Measurements from ENCODE around the gene PM20D1. TPM values are rescaled to one million over a fixed set of nuclear protein-coding genes. Genes with fewer than 3 reads are reported as not detected.

PM20D1 gene
- polyA plus RNA-seq, 1 donor from 2014 or later = not detected

- peaks cover 7% of the 10 kb centered on the region for H3K36me3 ChIP-seq (ENCODE audit: insufficient read depth, low read length)
- no peak overlapping the region for H3K9ac ChIP-seq (ENCODE audit: low read length)
- no peak overlapping the region for H3K4me3 ChIP-seq (ENCODE audit: low read length)
- no peak for TF ChIP-seq RAD21 (conservative IDR thresholded peaks at IDR 0.05)
- TF ChIP-seq, protein P1, sequence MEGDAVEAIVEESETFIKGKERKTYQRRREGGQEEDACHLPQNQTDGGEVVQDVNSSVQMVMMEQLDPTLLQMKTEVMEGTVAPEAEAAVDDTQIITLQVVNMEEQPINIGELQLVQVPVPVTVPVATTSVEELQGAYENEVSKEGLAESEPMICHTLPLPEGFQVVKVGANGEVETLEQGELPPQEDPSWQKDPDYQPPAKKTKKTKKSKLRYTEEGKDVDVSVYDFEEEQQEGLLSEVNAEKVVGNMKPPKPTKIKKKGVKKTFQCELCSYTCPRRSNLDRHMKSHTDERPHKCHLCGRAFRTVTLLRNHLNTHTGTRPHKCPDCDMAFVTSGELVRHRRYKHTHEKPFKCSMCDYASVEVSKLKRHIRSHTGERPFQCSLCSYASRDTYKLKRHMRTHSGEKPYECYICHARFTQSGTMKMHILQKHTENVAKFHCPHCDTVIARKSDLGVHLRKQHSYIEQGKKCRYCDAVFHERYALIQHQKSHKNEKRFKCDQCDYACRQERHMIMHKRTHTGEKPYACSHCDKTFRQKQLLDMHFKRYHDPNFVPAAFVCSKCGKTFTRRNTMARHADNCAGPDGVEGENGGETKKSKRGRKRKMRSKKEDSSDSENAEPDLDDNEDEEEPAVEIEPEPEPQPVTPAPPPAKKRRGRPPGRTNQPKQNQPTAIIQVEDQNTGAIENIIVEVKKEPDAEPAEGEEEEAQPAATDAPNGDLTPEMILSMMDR (IDR thresholded peaks at IDR 0.05; ENCODE audit: poor library complexity, severe bottlenecking) = no peak
- no peak for TF ChIP-seq EP300 (conservative IDR thresholded peaks at IDR 0.05; ENCODE audit: poor library complexity, severe bottlenecking)
- TF ChIP-seq POLR2AphosphoS5 (IDR thresholded peaks at IDR 0.05) = no peak
- TF ChIP-seq, protein P2, sequence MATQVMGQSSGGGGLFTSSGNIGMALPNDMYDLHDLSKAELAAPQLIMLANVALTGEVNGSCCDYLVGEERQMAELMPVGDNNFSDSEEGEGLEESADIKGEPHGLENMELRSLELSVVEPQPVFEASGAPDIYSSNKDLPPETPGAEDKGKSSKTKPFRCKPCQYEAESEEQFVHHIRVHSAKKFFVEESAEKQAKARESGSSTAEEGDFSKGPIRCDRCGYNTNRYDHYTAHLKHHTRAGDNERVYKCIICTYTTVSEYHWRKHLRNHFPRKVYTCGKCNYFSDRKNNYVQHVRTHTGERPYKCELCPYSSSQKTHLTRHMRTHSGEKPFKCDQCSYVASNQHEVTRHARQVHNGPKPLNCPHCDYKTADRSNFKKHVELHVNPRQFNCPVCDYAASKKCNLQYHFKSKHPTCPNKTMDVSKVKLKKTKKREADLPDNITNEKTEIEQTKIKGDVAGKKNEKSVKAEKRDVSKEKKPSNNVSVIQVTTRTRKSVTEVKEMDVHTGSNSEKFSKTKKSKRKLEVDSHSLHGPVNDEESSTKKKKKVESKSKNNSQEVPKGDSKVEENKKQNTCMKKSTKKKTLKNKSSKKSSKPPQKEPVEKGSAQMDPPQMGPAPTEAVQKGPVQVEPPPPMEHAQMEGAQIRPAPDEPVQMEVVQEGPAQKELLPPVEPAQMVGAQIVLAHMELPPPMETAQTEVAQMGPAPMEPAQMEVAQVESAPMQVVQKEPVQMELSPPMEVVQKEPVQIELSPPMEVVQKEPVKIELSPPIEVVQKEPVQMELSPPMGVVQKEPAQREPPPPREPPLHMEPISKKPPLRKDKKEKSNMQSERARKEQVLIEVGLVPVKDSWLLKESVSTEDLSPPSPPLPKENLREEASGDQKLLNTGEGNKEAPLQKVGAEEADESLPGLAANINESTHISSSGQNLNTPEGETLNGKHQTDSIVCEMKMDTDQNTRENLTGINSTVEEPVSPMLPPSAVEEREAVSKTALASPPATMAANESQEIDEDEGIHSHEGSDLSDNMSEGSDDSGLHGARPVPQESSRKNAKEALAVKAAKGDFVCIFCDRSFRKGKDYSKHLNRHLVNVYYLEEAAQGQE (IDR thresholded peaks at IDR 0.05; ENCODE audit: borderline replicate concordance) = no peak
- no peak for TF ChIP-seq TAF1 (IDR thresholded peaks at IDR 0.05; ENCODE audit: low read depth)
- no peak for TF ChIP-seq MXI1 (conservative IDR thresholded peaks at IDR 0.05; ENCODE audit: poor library complexity, severe bottlenecking)
- TF ChIP-seq EZH2 (IDR thresholded peaks at IDR 0.05; ENCODE audit: borderline replicate concordance, insufficient read depth, low read length, poor library complexity, severe bottlenecking) = no peak
- TF ChIP-seq SMC3 (conservative IDR thresholded peaks at IDR 0.05; ENCODE audit: poor library complexity) = no peak
- no peak overlapping the region for H3K4me2 ChIP-seq (ENCODE audit: low read length)
- no peak overlapping the region for H3K27ac ChIP-seq (ENCODE audit: low read length)
- H3K9me2 ChIP-seq (ENCODE audit: insufficient read depth, low read length) = no peaks in the 10 kb centered on the region
- H4K20me1 ChIP-seq (ENCODE audit: insufficient read depth) = no peaks in the 10 kb centered on the region
- no peak overlapping the region for H2AFZ ChIP-seq (ENCODE audit: low read depth, low read length)
- no peaks in the 10 kb centered on the region for H3K79me2 ChIP-seq (replicated peaks; ENCODE audit: insufficient read depth, low read length)
- no peaks in the 10 kb centered on the region for H3F3A ChIP-seq (ENCODE audit: insufficient read depth, low read length, poor library complexity, severe bottlenecking)
- H3K9me3 ChIP-seq (ENCODE audit: low read length) = no peaks in the 10 kb centered on the region
- no peaks in the 10 kb centered on the region for H3K27me3 ChIP-seq (ENCODE audit: insufficient read depth, low read depth, low read length)
These were observed 49.5 kb downstream of the PM20D1 start for GRCh38 chr1:205800427-205800826.

DNA sequence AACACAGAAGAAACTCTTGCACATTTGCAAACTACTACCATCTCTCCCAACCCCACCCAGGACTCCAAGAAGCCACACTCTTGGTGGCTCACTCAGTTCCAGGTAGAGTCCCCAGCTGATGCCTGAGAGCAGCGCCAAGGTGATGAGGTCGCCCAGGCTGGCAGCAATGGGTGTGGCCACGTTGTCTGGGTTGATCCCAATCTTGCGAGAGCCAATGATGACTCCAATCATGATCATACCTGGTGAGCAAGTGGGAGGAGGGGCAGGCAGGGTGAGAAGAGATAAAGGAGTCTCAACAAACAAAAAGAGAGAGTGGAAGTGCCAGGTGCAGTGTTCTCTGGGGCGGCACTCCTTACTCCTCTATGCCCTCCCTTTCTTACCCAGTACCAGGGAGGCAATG, 51.4 kb downstream of the PM20D1 start:
- Histone ChIP-seq H3K27me3 (ENCODE audit: insufficient read depth, low read depth, low read length) (no peaks in the 10 kb centered on the region), H3K9me3 (ENCODE audit: low read length) (no peaks in the 10 kb centered on the region), H3K9ac (ENCODE audit: low read length) (no peak overlapping the region), H4K20me1 (ENCODE audit: insufficient read depth) (no peaks in the 10 kb centered on the region), H3K27ac (ENCODE audit: low read length) (no peak overlapping the region), H3K36me3 (ENCODE audit: insufficient read depth, low read length) (peaks cover 7% of the 10 kb centered on the region), H3K4me3 (ENCODE audit: low read length) (no peak overlapping the region), H3K9me2 (ENCODE audit: insufficient read depth, low read length) (no peaks in the 10 kb centered on the region), H3K79me2 (replicated peaks; ENCODE audit: insufficient read depth, low read length) (no peaks in the 10 kb centered on the region), H2AFZ (ENCODE audit: low read depth, low read length) (no peak overlapping the region), H3K4me2 (ENCODE audit: low read length) (no peak overlapping the region), H3F3A (ENCODE audit: insufficient read depth, low read length, poor library complexity, severe bottlenecking) (no peaks in the 10 kb centered on the region)
- TF ChIP-seq RAD21 (conservative IDR thresholded peaks at IDR 0.05) (no peak), TAF1 (IDR thresholded peaks at IDR 0.05; ENCODE audit: low read depth) (no peak), SMC3 (conservative IDR thresholded peaks at IDR 0.05; ENCODE audit: poor library complexity) (no peak), MXI1 (conservative IDR thresholded peaks at IDR 0.05; ENCODE audit: poor library complexity, severe bottlenecking) (no peak), EP300 (conservative IDR thresholded peaks at IDR 0.05; ENCODE audit: poor library complexity, severe bottlenecking) (no peak), EZH2 (IDR thresholded peaks at IDR 0.05; ENCODE audit: borderline replicate concordance, insufficient read depth, low read length, poor library complexity, severe bottlenecking) (no peak), POLR2AphosphoS5 (IDR thresholded peaks at IDR 0.05) (no peak)
- TF ChIP-seq, protein P2 (IDR thresholded peaks at IDR 0.05; ENCODE audit: borderline replicate concordance) = no peak
- TF ChIP-seq, protein P1 (IDR thresholded peaks at IDR 0.05; ENCODE audit: poor library complexity, severe bottlenecking) = no peak

Data from neural cell (in vitro differentiated cells).